ENCODE results near the gene CCNK.

CCNK gene

DNA sequence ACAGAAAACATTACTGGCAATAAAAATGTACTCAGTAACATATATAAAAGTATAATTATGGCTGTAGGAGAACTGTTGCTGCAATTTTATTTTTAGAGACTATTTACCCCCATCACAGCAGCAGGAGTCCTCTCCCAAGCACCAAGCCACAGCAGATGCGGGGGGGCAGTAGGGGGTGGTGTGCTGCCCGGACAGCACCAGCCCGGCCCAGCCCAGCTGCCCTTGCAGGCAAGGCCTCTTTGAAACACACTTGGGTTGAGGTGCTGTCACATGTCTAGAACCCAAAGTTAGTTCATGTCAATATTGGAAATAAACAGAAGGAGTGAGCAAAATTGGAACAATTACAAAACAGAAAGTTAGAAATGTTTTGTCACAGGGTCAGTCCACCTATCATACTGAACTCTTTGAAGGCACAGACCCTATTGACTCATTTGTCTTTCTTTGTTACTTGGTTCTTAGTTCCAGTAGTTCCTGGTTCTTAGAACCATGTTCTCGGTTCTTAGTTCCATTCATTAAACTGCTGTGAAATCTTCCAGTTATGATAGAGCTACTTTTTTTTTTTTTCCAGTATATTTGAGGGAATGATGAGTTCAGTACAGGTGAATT is 22.7 kb downstream of the CCNK start:
- H3K27me3 ChIP-seq (replicated peaks; ENCODE audit: control insufficient read depth, insufficient read depth, low read length, poor library complexity, severe bottlenecking), result no peaks in the 10 kb centered on the region
- H3K4me3 ChIP-seq (ENCODE audit: insufficient read depth, low read depth, low read length, poor library complexity, severe bottlenecking), result no peak overlapping the region
- DNase-seq, result no peak
- no peaks in the 10 kb centered on the region for H3K9me3 ChIP-seq (ENCODE audit: control insufficient read depth, low read length)
- H3K4me1 ChIP-seq (ENCODE audit: control insufficient read depth, insufficient read depth, low read length, poor library complexity, severe bottlenecking), result no peaks in the 10 kb centered on the region
- no peak overlapping the region for H3K27ac ChIP-seq (ENCODE audit: insufficient read depth, low read length, poor library complexity, severe bottlenecking)
- H3K36me3 ChIP-seq (ENCODE audit: control insufficient read depth, insufficient read depth, low read length), result peaks cover 89% of the 10 kb centered on the region

DNA sequence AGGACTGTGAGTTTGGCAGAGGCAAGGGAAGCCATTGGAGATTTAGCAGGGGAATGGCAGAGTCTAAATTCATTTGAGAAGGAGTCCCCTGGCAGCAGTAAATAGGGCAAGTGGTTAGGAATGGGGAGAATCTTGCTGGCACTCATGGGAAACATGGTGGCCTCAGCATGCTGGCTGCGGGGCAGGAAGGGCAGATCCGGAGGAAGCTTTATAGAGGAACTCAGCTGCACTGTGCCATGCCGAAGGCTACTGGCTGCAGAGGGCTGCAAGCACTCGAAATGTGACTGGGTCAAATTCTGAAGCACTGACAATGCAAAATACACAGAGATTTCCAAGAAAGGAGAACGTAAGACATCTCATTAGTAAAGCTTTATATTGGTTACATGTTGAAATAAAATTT is 23.9 kb downstream of the CCNK start:
- Histone ChIP-seq H3K27ac (ENCODE audit: insufficient read depth, low read length, poor library complexity, severe bottlenecking) (no peak overlapping the region), H3K4me1 (ENCODE audit: control insufficient read depth, insufficient read depth, low read length, poor library complexity, severe bottlenecking) (no peaks in the 10 kb centered on the region), H3K4me3 (ENCODE audit: insufficient read depth, low read depth, low read length, poor library complexity, severe bottlenecking) (no peak overlapping the region), H3K9me3 (ENCODE audit: control insufficient read depth, low read length) (no peaks in the 10 kb centered on the region), H3K27me3 (replicated peaks; ENCODE audit: control insufficient read depth, insufficient read depth, low read length, poor library complexity, severe bottlenecking) (no peaks in the 10 kb centered on the region), H3K36me3 (ENCODE audit: control insufficient read depth, insufficient read depth, low read length) (peaks cover 94% of the 10 kb centered on the region)
- no peak for DNase-seq

DNA sequence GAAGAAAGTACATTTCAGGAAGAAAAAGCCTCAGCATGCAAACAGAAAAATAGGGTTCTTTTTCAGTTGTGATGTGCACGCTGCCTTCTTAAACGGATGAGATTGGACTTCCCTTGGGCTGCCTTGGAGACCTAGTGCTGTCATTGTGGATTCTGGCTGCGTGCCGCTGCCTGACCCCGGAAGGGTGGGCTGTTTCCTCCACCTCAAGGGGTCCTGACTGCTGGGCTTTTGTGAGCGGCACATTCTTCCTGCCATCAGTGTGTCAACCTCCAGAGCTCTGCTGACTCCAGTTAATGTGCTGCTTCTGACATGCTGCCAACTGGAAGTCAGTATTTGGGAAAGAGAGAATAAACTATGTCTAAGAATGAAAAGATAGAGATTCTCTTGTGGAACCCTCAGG is 25.1 kb downstream of the CCNK start:
- DNase-seq, result no peak
- Histone ChIP-seq H3K27ac (ENCODE audit: insufficient read depth, low read length, poor library complexity, severe bottlenecking) (no peak overlapping the region), H3K36me3 (ENCODE audit: control insufficient read depth, insufficient read depth, low read length) (peaks cover 92% of the 10 kb centered on the region), H3K4me3 (ENCODE audit: insufficient read depth, low read depth, low read length, poor library complexity, severe bottlenecking) (no peak overlapping the region), H3K27me3 (replicated peaks; ENCODE audit: control insufficient read depth, insufficient read depth, low read length, poor library complexity, severe bottlenecking) (no peaks in the 10 kb centered on the region), H3K4me1 (ENCODE audit: control insufficient read depth, insufficient read depth, low read length, poor library complexity, severe bottlenecking) (no peaks in the 10 kb centered on the region), H3K9me3 (ENCODE audit: control insufficient read depth, low read length) (no peaks in the 10 kb centered on the region)

DNA sequence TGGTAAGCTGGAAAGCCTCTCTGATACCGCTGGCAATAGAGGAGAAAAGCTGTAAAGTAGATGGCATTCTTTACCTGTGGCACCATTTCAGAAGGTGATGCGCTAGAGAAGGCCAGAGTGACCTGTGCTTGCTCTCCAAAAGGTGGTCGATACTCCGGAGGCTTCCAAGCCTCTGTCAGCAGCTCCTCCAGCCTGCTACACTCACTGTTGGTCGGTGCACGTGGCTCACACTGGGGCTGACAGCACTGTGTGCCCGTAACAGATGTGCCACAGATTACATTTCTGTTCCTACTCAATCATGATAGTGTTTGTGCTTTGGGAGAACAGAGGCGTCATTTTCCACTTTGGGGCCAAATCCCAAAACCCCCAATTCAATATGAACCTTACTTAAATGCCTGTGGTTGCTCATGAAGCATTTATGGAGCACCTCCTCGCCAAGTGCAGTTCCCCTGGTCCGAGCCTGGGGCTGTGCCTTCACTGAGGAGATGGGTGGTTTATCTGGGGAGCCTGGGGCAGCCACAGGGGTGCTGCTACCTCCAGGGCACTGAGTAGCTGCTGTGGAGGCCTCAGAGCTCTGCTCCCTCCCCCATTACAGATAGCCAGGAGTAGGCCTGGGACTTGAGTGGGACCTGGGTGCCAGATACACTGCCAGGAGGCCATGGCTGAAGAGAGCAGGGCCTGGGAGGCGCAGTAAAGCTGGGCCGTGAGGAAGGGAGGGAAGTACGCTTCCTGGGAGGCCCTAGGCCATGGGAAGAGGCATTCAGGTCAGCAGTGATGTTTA is 26.8 kb downstream of the CCNK start:
- no peak overlapping the region for H3K27ac ChIP-seq (ENCODE audit: insufficient read depth, low read length, poor library complexity, severe bottlenecking)
- H3K4me1 ChIP-seq (ENCODE audit: control insufficient read depth, insufficient read depth, low read length, poor library complexity, severe bottlenecking), result no peaks in the 10 kb centered on the region
- H3K9me3 ChIP-seq (ENCODE audit: control insufficient read depth, low read length), result no peaks in the 10 kb centered on the region
- DNase-seq, result no peak
- peaks cover 88% of the 10 kb centered on the region for H3K36me3 ChIP-seq (ENCODE audit: control insufficient read depth, insufficient read depth, low read length)
- H3K27me3 ChIP-seq (replicated peaks; ENCODE audit: control insufficient read depth, insufficient read depth, low read length, poor library complexity, severe bottlenecking), result no peaks in the 10 kb centered on the region
- no peak overlapping the region for H3K4me3 ChIP-seq (ENCODE audit: insufficient read depth, low read depth, low read length, poor library complexity, severe bottlenecking)

DNA sequence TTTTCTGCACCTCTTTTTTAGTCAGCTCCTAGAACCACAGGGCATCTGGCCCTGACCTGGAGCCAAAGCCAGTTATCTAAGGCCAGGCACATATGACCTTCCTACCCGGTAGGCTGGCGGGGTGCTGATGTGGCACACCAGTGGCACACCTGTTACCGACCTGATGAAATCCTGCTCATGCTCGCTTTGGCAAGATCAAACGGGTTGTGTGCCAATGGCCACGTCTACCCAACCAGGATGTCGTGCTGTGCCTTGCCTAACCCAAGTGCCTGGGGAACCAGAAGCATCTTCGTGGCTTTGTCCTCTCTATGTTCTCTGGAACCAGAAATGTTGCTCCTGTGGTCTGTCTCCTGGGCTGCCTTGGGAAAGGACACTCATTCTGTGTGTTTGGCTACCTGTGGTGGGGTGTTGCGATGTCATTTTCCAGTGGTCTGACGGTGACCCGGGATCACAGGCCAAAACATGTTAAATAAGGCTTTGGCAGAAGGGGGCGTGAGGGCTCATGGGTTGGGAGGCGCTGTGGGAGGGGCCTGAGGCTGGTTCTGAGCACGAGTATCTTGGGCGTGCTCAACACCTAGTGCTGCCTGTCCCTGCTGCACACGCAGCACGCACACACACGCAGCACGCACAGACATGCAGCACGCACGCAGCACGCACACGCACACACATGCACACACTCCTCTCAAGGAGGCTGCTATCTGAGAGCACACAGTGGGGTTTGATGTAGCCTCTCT is 27.9 kb downstream of the CCNK start:
- no peak for DNase-seq
- no peaks in the 10 kb centered on the region for H3K9me3 ChIP-seq (ENCODE audit: control insufficient read depth, low read length)
- peaks cover 79% of the 10 kb centered on the region for H3K36me3 ChIP-seq (ENCODE audit: control insufficient read depth, insufficient read depth, low read length)
- H3K27me3 ChIP-seq (replicated peaks; ENCODE audit: control insufficient read depth, insufficient read depth, low read length, poor library complexity, severe bottlenecking), result no peaks in the 10 kb centered on the region
- no peak overlapping the region for H3K4me3 ChIP-seq (ENCODE audit: insufficient read depth, low read depth, low read length, poor library complexity, severe bottlenecking)
- no peaks in the 10 kb centered on the region for H3K4me1 ChIP-seq (ENCODE audit: control insufficient read depth, insufficient read depth, low read length, poor library complexity, severe bottlenecking)
- no peak overlapping the region for H3K27ac ChIP-seq (ENCODE audit: insufficient read depth, low read length, poor library complexity, severe bottlenecking)

DNA sequence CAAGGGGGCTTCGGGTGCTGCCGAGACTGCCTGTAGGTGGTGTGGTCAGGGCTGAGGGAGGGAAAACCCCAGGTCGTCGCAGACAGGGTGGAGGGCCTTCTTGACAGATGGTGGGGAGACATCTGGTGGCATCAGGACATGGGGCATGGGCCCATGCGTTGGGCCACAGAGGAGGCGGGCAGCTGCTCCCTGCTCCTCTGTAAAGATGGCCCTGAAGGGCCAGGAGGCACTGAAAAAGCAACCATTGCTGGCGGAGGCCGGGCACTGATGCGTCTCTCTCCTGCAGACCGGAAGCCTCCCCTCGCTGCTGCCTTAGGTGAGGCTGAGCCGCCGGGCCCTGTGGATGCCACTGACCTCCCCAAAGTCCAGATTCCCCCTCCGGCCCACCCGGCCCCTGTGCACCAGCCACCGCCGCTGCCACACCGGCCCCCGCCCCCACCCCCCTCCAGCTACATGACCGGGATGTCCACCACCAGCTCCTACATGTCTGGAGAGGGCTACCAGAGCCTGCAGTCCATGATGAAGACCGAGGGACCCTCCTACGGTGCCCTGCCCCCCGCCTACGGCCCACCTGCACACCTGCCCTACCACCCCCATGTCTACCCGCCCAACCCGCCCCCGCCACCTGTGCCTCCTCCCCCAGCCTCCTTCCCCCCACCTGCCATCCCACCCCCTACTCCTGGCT is 28.8 kb downstream of the CCNK start:
- Histone ChIP-seq H3K27ac (ENCODE audit: insufficient read depth, low read length, poor library complexity, severe bottlenecking) (no peak overlapping the region), H3K27me3 (replicated peaks; ENCODE audit: control insufficient read depth, insufficient read depth, low read length, poor library complexity, severe bottlenecking) (no peaks in the 10 kb centered on the region), H3K4me1 (ENCODE audit: control insufficient read depth, insufficient read depth, low read length, poor library complexity, severe bottlenecking) (no peaks in the 10 kb centered on the region), H3K9me3 (ENCODE audit: control insufficient read depth, low read length) (no peaks in the 10 kb centered on the region), H3K36me3 (ENCODE audit: control insufficient read depth, insufficient read depth, low read length) (peaks cover 70% of the 10 kb centered on the region), H3K4me3 (ENCODE audit: insufficient read depth, low read depth, low read length, poor library complexity, severe bottlenecking) (no peak overlapping the region)
- DNase-seq, result no peak

DNA sequence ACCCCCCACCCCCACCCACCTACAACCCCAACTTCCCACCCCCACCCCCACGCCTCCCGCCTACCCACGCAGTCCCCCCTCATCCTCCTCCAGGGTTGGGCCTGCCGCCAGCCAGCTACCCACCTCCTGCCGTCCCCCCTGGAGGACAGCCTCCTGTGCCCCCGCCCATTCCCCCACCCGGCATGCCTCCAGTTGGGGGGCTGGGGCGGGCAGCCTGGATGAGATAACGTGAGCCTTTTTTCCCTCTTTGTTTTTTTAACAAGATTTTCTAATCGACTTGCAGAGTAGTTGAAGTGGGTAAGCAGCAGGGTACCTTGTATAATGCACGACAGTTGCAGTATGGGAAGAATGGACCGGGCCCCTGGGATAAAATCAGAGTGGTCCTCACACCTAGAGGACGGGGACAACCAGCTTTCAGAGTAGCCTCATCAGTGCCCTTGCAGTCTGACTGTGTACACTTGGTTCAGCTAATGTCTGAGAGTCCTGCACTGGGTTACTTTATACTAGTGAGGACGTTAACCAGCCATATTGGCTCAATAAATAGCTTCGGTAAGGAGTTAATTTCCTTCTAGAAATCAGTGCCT is 29.4 kb downstream of the CCNK start:
- Histone ChIP-seq H3K9me3 (ENCODE audit: control insufficient read depth, low read length) (no peaks in the 10 kb centered on the region), H3K4me1 (ENCODE audit: control insufficient read depth, insufficient read depth, low read length, poor library complexity, severe bottlenecking) (no peaks in the 10 kb centered on the region), H3K27ac (ENCODE audit: insufficient read depth, low read length, poor library complexity, severe bottlenecking) (no peak overlapping the region), H3K36me3 (ENCODE audit: control insufficient read depth, insufficient read depth, low read length) (peaks cover 64% of the 10 kb centered on the region), H3K27me3 (replicated peaks; ENCODE audit: control insufficient read depth, insufficient read depth, low read length, poor library complexity, severe bottlenecking) (no peaks in the 10 kb centered on the region), H3K4me3 (ENCODE audit: insufficient read depth, low read depth, low read length, poor library complexity, severe bottlenecking) (no peak overlapping the region)
- DNase-seq, result no peak

DNA sequence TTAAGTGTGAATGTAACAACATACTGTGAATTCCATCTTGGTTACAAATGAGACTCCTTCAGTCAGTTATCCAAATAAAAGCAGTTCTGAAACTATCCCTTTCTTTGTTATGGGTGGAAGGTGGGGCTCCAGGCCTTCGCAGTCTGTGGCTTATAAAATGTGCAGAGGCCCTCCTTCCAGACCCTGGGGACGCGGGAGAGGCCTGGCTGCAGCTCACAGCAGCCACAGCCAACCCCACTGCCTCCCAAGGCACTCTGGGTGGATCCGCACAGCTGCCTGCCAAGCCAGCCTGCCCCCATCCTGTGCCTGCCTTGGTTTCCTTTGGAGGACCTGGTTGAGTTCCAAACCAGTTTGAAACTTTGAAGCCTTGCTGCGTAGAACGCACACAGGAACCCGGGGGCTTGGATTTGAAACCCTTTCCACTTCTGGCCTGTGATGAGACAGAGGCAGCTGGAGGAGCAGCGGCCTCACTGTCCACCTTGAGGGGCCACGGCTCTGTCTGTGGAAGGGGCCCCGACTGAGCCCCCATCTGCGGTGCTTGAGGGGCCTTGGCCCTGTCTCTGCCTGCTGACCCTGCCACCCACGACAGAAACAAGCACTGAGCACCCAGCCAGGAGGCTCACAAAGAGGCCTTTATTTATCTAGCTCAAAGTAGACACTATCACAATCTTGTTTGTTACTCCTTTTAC is 30.4 kb downstream of the CCNK start:
- no peaks in the 10 kb centered on the region for H3K9me3 ChIP-seq (ENCODE audit: control insufficient read depth, low read length)
- H3K36me3 ChIP-seq (ENCODE audit: control insufficient read depth, insufficient read depth, low read length), result peaks cover 55% of the 10 kb centered on the region
- no peak for DNase-seq
- H3K27me3 ChIP-seq (replicated peaks; ENCODE audit: control insufficient read depth, insufficient read depth, low read length, poor library complexity, severe bottlenecking), result no peaks in the 10 kb centered on the region
- no peak overlapping the region for H3K27ac ChIP-seq (ENCODE audit: insufficient read depth, low read length, poor library complexity, severe bottlenecking)
- no peak overlapping the region for H3K4me3 ChIP-seq (ENCODE audit: insufficient read depth, low read depth, low read length, poor library complexity, severe bottlenecking)
- H3K4me1 ChIP-seq (ENCODE audit: control insufficient read depth, insufficient read depth, low read length, poor library complexity, severe bottlenecking), result no peaks in the 10 kb centered on the region

DNA sequence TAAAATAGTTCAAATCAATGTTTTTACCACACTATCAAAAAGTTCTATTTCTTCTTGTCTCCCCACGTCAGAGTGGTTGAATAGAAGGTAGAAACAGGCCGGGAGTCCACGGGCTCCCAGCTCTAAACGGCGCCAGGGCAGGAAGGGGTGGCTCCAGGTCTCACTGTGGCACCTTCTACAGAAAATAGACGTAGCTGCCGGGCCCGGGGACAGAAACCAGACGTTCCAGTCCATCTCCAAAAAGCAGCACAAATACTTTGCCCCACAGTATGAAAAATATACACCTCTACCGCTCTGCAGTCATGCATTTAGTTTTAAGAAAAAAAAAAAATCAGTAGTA is 30.9 kb downstream of the CCNK start:
- peaks cover 50% of the 10 kb centered on the region for H3K36me3 ChIP-seq (ENCODE audit: control insufficient read depth, insufficient read depth, low read length)
- no peak overlapping the region for H3K27ac ChIP-seq (ENCODE audit: insufficient read depth, low read length, poor library complexity, severe bottlenecking)
- no peak overlapping the region for H3K4me3 ChIP-seq (ENCODE audit: insufficient read depth, low read depth, low read length, poor library complexity, severe bottlenecking)
- no peaks in the 10 kb centered on the region for H3K27me3 ChIP-seq (replicated peaks; ENCODE audit: control insufficient read depth, insufficient read depth, low read length, poor library complexity, severe bottlenecking)
- no peak for DNase-seq
- no peaks in the 10 kb centered on the region for H3K4me1 ChIP-seq (ENCODE audit: control insufficient read depth, insufficient read depth, low read length, poor library complexity, severe bottlenecking)
- H3K9me3 ChIP-seq (ENCODE audit: control insufficient read depth, low read length), result no peaks in the 10 kb centered on the region

All from effector memory CD4-positive, alpha-beta T cell (primary cell).